ENCODE results near the gene HAAO.

DNA sequence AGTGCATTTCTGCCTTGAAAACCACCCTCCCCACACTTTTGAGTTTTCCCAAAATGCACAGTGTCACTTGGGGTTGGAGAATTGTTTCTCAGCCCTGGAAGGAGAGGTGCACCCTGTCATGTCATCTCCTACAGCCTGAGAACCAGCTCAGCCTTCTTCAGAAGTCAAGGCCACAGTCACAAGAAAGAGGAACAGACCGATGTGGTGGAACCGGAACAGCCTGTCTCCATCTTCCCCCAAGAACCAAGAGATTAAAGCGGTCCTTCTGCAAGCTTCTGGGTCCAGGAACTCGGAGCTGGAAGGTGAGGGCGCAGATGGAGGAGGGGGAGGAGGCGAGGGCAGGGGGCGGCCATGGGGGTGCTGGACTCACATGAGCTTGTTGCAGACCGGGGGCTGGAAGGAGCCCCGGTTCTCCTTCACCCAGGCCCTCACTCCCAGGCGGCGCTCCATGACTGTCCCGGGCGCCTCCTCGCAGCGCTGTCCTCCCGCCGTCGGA is 248 bp downstream of the HAAO start:
- TF ChIP-seq POLR2AphosphoS5 (IDR thresholded peaks at IDR 0.05; ENCODE audit: low read depth, low read length) (no peak), SIN3A (IDR thresholded peaks at IDR 0.05; ENCODE audit: borderline replicate concordance, insufficient read depth, low read length) (no peak), REST (IDR thresholded peaks at IDR 0.05; ENCODE audit: insufficient read depth in 1 of 2, low read depth in 2 of 2, low read length in 2 of 2) (no peak), TAF1 (IDR thresholded peaks at IDR 0.05; ENCODE audit: borderline replicate concordance, insufficient read depth, low read length) (no peak)

Data from PFSK-1 (cell line).